H1 (cell line): Measurements from ENCODE around the gene SNRNP200. TPM values are rescaled to one million over a fixed set of nuclear protein-coding genes. Genes with fewer than 3 reads are reported as not detected.

Experiments used
- BRCA1 ChIP-seq: IDR thresholded peaks from 2 replicates; pipeline ENCODE4 v1.6.1; 2012; ENCODE audit warnings: low read depth, low read length, improper control_type of control experiment
- EP300 ChIP-seq, 2 experiments: IDR thresholded peaks; 1 replicate in 1 of 2; 2 replicates in 1 of 2; pipeline ENCODE4 v1.6.1; 2011 to 2012; ENCODE audit warnings: low read depth in 2 of 2, low read length in 2 of 2, mild to moderate bottlenecking in 2 of 2, borderline replicate concordance in 1 of 2, inconsistent platforms in 1 of 2, moderate library complexity in 1 of 2
- JUN ChIP-seq: IDR thresholded peaks from 2 replicates; pipeline ENCODE4 v1.6.1; 2011; ENCODE audit warnings: low read depth, mild to moderate bottlenecking, improper control_type of control experiment, low read length
- POLR2A ChIP-seq, 2 experiments: IDR thresholded peaks; 1 replicate in 1 of 2; 2 replicates in 1 of 2; pipeline ENCODE4 v1.6.1; 2011; ENCODE audit warnings: low read depth in 2 of 2, low read length in 2 of 2, mild to moderate bottlenecking in 2 of 2; ENCODE audit errors: control extremely low read depth in 1 of 2
- RNF2 ChIP-seq: fragments of 200-900, 300-1000 bp; sonication (generic); IDR thresholded peaks from 2 replicates; pipeline ENCODE4 v1.7.1; 2016; ENCODE audit warnings: borderline replicate concordance, low read depth, mild to moderate bottlenecking, antibody characterized with exemption, low read length; ENCODE audit not compliant: poor library complexity, severe bottlenecking; ENCODE audit errors: missing control alignments
- TCF12 ChIP-seq: IDR thresholded peaks from 2 replicates; pipeline ENCODE4 v1.6.1; 2011; ENCODE audit warnings: low read depth, mild to moderate bottlenecking, low read length
- YY1 ChIP-seq: IDR thresholded peaks from 2 replicates; pipeline ENCODE4 v1.6.1; 2011; ENCODE audit warnings: low read depth, mild to moderate bottlenecking, low read length
- polyA plus RNA-seq, 7 experiments: library from polyadenylated mRNA; depleted of rRNA in 3 of 7; stranded (reverse) in 5 of 7; unstranded in 2 of 7; fragments of >200 nt in 5 of 7; fragments of 200-250 nt in 2 of 7; gene quantifications; 1 replicate in 5 of 7; 2 replicates in 1 of 7; 4 replicates in 1 of 7; pipeline versions ENCODE4 v1.2.1 to v1.2.3, GENCODE V29; 2011 to 2013; ENCODE audit warnings: missing spikeins in 2 of 7, mixed read lengths in 2 of 7
- total RNA-seq: library from RNA; stranded (reverse); fragmentation: NEBNext Ultra II Directional; extraction: Animal tissue kit (Norgen Biotek cat#: 25700); gene quantifications from 2 replicates; pipeline ENCODE4 v1.2.1, GENCODE V29; 2021
- TF ChIP-seq, protein P1 (sequence below): fragments of 300-600 bp; sonication (generic); IDR thresholded peaks from 2 replicates; pipeline ENCODE4 v1.7.1; 2012; ENCODE audit warnings: low read length, moderate library complexity, mild to moderate bottlenecking, inconsistent platforms; ENCODE audit not compliant: insufficient replicate concordance
- TF ChIP-seq, protein P2 (sequence below): IDR thresholded peaks from 2 replicates; pipeline ENCODE4 v1.6.1; 2011; ENCODE audit warnings: low read depth, mild to moderate bottlenecking, low read length; ENCODE audit not compliant: insufficient read depth
- TF ChIP-seq, protein P3 (sequence below): IDR thresholded peaks from 2 replicates; pipeline ENCODE4 v1.6.1; 2012; ENCODE audit warnings: inconsistent platforms

SNRNP200 gene
- total and polyA plus RNA-seq, 2 of the 8 experiments (the other 6 are each of a cell fraction or from before 2014, with no cell fraction given): 190 to 289 TPM

DNA sequence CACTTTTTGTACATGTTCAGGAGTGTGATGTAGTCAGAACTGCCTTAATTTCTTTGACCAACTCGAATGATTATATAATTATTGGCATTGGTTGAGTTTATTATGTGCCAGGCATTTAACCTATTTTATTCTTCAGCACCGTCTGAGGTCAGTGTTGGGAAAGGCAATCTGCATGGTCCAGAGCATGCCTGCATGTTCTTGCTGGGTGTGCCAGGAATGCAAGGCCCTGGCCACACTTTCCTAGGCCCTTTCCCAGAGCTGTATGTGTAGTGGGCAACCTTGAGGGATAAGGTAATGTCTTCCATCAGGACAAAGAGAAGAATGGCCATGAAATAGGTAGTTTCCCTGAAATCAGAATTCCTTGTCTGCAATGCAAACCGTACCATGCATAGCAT lies 9.7 kb upstream of the SNRNP200 start (continued):
- TF ChIP-seq, protein P1, sequence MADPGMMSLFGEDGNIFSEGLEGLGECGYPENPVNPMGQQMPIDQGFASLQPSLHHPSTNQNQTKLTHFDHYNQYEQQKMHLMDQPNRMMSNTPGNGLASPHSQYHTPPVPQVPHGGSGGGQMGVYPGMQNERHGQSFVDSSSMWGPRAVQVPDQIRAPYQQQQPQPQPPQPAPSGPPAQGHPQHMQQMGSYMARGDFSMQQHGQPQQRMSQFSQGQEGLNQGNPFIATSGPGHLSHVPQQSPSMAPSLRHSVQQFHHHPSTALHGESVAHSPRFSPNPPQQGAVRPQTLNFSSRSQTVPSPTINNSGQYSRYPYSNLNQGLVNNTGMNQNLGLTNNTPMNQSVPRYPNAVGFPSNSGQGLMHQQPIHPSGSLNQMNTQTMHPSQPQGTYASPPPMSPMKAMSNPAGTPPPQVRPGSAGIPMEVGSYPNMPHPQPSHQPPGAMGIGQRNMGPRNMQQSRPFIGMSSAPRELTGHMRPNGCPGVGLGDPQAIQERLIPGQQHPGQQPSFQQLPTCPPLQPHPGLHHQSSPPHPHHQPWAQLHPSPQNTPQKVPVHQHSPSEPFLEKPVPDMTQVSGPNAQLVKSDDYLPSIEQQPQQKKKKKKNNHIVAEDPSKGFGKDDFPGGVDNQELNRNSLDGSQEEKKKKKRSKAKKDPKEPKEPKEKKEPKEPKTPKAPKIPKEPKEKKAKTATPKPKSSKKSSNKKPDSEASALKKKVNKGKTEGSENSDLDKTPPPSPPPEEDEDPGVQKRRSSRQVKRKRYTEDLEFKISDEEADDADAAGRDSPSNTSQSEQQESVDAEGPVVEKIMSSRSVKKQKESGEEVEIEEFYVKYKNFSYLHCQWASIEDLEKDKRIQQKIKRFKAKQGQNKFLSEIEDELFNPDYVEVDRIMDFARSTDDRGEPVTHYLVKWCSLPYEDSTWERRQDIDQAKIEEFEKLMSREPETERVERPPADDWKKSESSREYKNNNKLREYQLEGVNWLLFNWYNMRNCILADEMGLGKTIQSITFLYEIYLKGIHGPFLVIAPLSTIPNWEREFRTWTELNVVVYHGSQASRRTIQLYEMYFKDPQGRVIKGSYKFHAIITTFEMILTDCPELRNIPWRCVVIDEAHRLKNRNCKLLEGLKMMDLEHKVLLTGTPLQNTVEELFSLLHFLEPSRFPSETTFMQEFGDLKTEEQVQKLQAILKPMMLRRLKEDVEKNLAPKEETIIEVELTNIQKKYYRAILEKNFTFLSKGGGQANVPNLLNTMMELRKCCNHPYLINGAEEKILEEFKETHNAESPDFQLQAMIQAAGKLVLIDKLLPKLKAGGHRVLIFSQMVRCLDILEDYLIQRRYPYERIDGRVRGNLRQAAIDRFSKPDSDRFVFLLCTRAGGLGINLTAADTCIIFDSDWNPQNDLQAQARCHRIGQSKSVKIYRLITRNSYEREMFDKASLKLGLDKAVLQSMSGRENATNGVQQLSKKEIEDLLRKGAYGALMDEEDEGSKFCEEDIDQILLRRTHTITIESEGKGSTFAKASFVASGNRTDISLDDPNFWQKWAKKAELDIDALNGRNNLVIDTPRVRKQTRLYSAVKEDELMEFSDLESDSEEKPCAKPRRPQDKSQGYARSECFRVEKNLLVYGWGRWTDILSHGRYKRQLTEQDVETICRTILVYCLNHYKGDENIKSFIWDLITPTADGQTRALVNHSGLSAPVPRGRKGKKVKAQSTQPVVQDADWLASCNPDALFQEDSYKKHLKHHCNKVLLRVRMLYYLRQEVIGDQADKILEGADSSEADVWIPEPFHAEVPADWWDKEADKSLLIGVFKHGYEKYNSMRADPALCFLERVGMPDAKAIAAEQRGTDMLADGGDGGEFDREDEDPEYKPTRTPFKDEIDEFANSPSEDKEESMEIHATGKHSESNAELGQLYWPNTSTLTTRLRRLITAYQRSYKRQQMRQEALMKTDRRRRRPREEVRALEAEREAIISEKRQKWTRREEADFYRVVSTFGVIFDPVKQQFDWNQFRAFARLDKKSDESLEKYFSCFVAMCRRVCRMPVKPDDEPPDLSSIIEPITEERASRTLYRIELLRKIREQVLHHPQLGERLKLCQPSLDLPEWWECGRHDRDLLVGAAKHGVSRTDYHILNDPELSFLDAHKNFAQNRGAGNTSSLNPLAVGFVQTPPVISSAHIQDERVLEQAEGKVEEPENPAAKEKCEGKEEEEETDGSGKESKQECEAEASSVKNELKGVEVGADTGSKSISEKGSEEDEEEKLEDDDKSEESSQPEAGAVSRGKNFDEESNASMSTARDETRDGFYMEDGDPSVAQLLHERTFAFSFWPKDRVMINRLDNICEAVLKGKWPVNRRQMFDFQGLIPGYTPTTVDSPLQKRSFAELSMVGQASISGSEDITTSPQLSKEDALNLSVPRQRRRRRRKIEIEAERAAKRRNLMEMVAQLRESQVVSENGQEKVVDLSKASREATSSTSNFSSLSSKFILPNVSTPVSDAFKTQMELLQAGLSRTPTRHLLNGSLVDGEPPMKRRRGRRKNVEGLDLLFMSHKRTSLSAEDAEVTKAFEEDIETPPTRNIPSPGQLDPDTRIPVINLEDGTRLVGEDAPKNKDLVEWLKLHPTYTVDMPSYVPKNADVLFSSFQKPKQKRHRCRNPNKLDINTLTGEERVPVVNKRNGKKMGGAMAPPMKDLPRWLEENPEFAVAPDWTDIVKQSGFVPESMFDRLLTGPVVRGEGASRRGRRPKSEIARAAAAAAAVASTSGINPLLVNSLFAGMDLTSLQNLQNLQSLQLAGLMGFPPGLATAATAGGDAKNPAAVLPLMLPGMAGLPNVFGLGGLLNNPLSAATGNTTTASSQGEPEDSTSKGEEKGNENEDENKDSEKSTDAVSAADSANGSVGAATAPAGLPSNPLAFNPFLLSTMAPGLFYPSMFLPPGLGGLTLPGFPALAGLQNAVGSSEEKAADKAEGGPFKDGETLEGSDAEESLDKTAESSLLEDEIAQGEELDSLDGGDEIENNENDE: no peak
- TF ChIP-seq TCF12 (no peak), BRCA1 (no peak), JUN (no peak), POLR2A (IDR thresholded peaks at IDR 0.05; ENCODE audit: control extremely low read depth in 1 of 2, low read depth in 2 of 2, low read length in 2 of 2) (no peak), RNF2 (no peak), EP300 (IDR thresholded peaks at IDR 0.05; ENCODE audit: borderline replicate concordance in 1 of 2, low read depth in 2 of 2, low read length in 2 of 2) (no peak), YY1 (no peak)
- TF ChIP-seq, protein P2, sequence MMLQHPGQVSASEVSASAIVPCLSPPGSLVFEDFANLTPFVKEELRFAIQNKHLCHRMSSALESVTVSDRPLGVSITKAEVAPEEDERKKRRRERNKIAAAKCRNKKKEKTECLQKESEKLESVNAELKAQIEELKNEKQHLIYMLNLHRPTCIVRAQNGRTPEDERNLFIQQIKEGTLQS: no peak
- TF ChIP-seq, protein P3, sequence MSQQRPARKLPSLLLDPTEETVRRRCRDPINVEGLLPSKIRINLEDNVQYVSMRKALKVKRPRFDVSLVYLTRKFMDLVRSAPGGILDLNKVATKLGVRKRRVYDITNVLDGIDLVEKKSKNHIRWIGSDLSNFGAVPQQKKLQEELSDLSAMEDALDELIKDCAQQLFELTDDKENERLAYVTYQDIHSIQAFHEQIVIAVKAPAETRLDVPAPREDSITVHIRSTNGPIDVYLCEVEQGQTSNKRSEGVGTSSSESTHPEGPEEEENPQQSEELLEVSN: no peak
